Body of pancreas (tissue), 4 donors: ENCODE measurements around the gene EPHB1.

Experiments
- CTCF ChIP-seq, 7 experiments: fragments of 450-650 bp in 4 of 7; fragments of 200-600 bp in 3 of 7; sonication (generic) in 3 of 7; IDR thresholded peaks; one replicate each; pipeline ENCODE4 v1.5.1; 2016 to 2019; ENCODE audit warnings: antibody characterized with exemption in 7 of 7
- POLR2A ChIP-seq, 3 donors: fragments of 450-650 bp; IDR thresholded peaks; one replicate each; pipeline ENCODE4 v1.6.1; 2016; ENCODE audit warnings: antibody characterized with exemption in 3 of 3, mild to moderate bottlenecking in 2 of 3

DNA sequence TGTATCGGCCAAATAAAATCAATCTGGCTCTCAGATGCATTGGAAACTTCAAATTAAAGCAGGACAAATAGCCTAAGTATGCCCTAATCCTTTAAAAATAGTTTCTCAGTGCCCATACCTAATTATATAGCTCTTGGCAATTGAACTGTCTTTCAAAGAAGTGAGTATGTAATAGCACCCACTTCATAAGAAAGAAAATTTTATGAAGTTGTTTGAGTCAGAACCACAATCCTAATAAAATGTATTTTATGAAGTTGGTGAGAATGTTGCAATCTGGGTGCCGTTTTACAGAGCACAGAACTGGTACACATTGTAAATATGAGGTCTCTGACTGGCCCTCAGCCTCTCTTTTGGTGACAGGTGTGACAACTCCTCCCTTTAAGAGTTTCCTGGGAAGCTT, 45.4 kb downstream of the EPHB1 start:
- no peak for TF ChIP-seq POLR2A (IDR thresholded peaks at IDR 0.05)
- no peak for TF ChIP-seq CTCF (IDR thresholded peaks at IDR 0.05)
